CD14-positive monocyte (primary cell): ENCODE data around the gene THSD4. TPM values are rescaled to one million over a fixed set of nuclear protein-coding genes. Genes with fewer than 3 reads are reported as not detected.

ENCODE experiments used
- DNase-seq, 3 donors: peaks; one replicate each; pipeline ENCODE4 v3.0.0-alpha.2; 2011 to 2022
- H2AFZ ChIP-seq: 2 replicates; pipeline ENCODE4 v1.6.0; 2012; ENCODE audit warnings: mild to moderate bottlenecking, low read depth, low read length, inconsistent platforms; ENCODE audit not compliant: insufficient read depth, poor library complexity, severe bottlenecking
- H3K27ac ChIP-seq, 2 donors: 1 replicate in 1 of 2; 2 replicates in 1 of 2; pipeline ENCODE4 v1.5.1; 2012 to 2013; ENCODE audit warnings: low read length in 2 of 2, control low read depth in 1 of 2, inconsistent platforms in 1 of 2, low read depth in 1 of 2, mild to moderate bottlenecking in 1 of 2
- H3K27me3 ChIP-seq, 2 donors: one replicate each; pipeline versions ENCODE4 v1.6.0 to v1.6.1; 2011 to 2013; ENCODE audit warnings: low read length in 2 of 2; ENCODE audit not compliant: control insufficient read depth in 2 of 2, insufficient read depth in 2 of 2
- H3K36me3 ChIP-seq, 2 donors: replicated peaks in 1 of 2; 1 replicate in 1 of 2; 2 replicates in 1 of 2; pipeline versions ENCODE4 v1.5.1 to v1.6.1; 2012 to 2013; ENCODE audit warnings: low read length in 2 of 2, control low read depth in 1 of 2, inconsistent platforms in 1 of 2, mild to moderate bottlenecking in 1 of 2; ENCODE audit not compliant: insufficient read depth in 2 of 2, control insufficient read depth in 1 of 2
- H3K4me1 ChIP-seq, 2 donors: 1 replicate in 1 of 2; 2 replicates in 1 of 2; pipeline versions ENCODE4 v1.5.1 to v1.6.1; 2012 to 2013; ENCODE audit warnings: low read length in 2 of 2, control low read depth in 1 of 2, inconsistent platforms in 1 of 2, mild to moderate bottlenecking in 1 of 2, moderate library complexity in 1 of 2; ENCODE audit not compliant: insufficient read depth in 2 of 2, control insufficient read depth in 1 of 2
- H3K4me2 ChIP-seq: replicated peaks from 2 replicates; pipeline ENCODE3; 2012; ENCODE audit warnings: low read length, moderate library complexity, mild to moderate bottlenecking; ENCODE audit not compliant: poor library complexity, severe bottlenecking; ENCODE audit errors: extremely low read depth
- H3K4me3 ChIP-seq, 3 experiments: fragments of 200-600 bp in 1 of 3; sonication (generic) in 1 of 3; replicated peaks in 1 of 3; 1 replicate in 2 of 3; 2 replicates in 1 of 3; pipeline ENCODE4 v1.5.1; 2011 to 2013; ENCODE audit warnings: low read length in 3 of 3, mild to moderate bottlenecking in 3 of 3, control low read depth in 2 of 3, low read depth in 2 of 3, inconsistent platforms in 1 of 3, moderate library complexity in 1 of 3
- H3K79me2 ChIP-seq: 2 replicates; pipeline ENCODE4 v1.6.0; 2012; ENCODE audit warnings: mild to moderate bottlenecking, control low read depth, inconsistent platforms, low read length, moderate library complexity; ENCODE audit not compliant: insufficient read depth
- H3K9ac ChIP-seq: 2 replicates; pipeline ENCODE4 v1.6.0; 2017; ENCODE audit warnings: low read length, mild to moderate bottlenecking; ENCODE audit not compliant: insufficient read depth, poor library complexity, severe bottlenecking
- H3K9me3 ChIP-seq, 2 donors: replicated peaks in 1 of 2; 1 replicate in 1 of 2; 2 replicates in 1 of 2; pipeline versions ENCODE4 v1.5.1 to v1.6.1; 2012 to 2013; ENCODE audit warnings: low read length in 2 of 2, control low read depth in 1 of 2; ENCODE audit not compliant: control insufficient read depth in 1 of 2, insufficient read depth in 1 of 2
- H4K20me1 ChIP-seq: 2 replicates; pipeline ENCODE4 v1.6.0; 2012; ENCODE audit warnings: mild to moderate bottlenecking, low read length, control low read depth, moderate library complexity; ENCODE audit not compliant: insufficient read depth
- H3K27ac Mint-ChIP-seq, 7 donors: one replicate each; pipeline ENCODE4 v1.8.0; 2020; ENCODE audit warnings: mild to moderate bottlenecking in 7 of 7, mixed read lengths in 7 of 7, moderate library complexity in 6 of 7, inconsistent platforms in 2 of 7
- H3K27me3 Mint-ChIP-seq, 3 donors: one replicate each; pipeline ENCODE4 v1.8.0; 2021 to 2022; ENCODE audit warnings: low read depth in 3 of 3, mild to moderate bottlenecking in 3 of 3, mixed read lengths in 3 of 3, moderate library complexity in 3 of 3, inconsistent platforms in 1 of 3
- H3K36me3 Mint-ChIP-seq, 2 donors: one replicate each; pipeline ENCODE4 v1.8.0; 2020; ENCODE audit warnings: mixed read lengths in 2 of 2, inconsistent platforms in 1 of 2, mild to moderate bottlenecking in 1 of 2
- H3K4me1 Mint-ChIP-seq: one replicate; pipeline ENCODE4 v1.8.0; 2020; ENCODE audit warnings: mild to moderate bottlenecking, mixed read lengths
- H3K4me3 Mint-ChIP-seq, 2 donors: one replicate each; pipeline ENCODE4 v1.8.0; 2020; ENCODE audit warnings: mild to moderate bottlenecking in 2 of 2, mixed read lengths in 2 of 2, moderate library complexity in 1 of 2
- H3K9me3 Mint-ChIP-seq, 7 donors: one replicate each; pipeline ENCODE4 v1.8.0; 2020 to 2022; ENCODE audit warnings: mixed read lengths in 7 of 7, mild to moderate bottlenecking in 6 of 7, moderate library complexity in 6 of 7, inconsistent platforms in 2 of 7
- WGBS: methylation state at CpG from one replicate; pipeline ENCODE4 v1.1.5; 2013; ENCODE audit warnings: missing lambda C conversion rate; ENCODE audit not compliant: insufficient coverage; 5-methylcytosine and 5-hydroxymethylcytosine counted together
- intact Hi-C, 2 donors: fragments of 100-400 bp; cut with micrococcal nuclease; formaldehyde crosslinking; loops; one replicate each; pipeline versions ENCODE4 v1.15.0 to v1.15.1; 2023
- polyA plus RNA-seq, 3 donors: library from polyadenylated mRNA; depleted of rRNA in 1 of 3; unstranded in 2 of 3; stranded (reverse) in 1 of 3; fragments of 300-500 nt in 2 of 3; fragments of >200 nt in 1 of 3; fragmentation: Illumina TruSeq in 2 of 3; gene quantifications; 1 replicate in 2 of 3; 2 replicates in 1 of 3; pipeline ENCODE4 v1.2.3, GENCODE V29; 2012 to 2021
- TF ChIP-seq, protein P1 (sequence below): fragments of 200-600 bp; IDR thresholded peaks from one replicate; pipeline ENCODE4 v1.8.0; 2022; ENCODE audit warnings: antibody characterized with exemption, mild to moderate bottlenecking

The THSD4 gene
- polyA plus RNA-seq, 3 donors, result not detected

DNA sequence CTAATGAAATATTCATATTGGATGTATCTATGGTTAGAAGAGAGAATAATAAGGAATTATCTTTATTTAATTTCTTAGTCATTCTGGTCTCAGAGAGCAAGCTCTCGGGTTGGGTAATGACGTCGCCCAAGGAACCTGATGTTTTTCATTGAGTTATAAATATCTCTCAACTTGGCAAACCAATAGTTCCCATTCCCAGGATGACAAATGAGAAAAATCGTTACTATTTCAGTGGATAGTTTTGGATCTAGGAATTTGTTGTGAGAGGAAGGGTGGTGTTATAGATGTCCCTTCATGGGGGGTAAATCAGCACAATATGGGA, 532.2 kb downstream of the THSD4 start:
- intact Hi-C loops, result no loop called here
- no CpG with 5 or more reads among the region's 4 CpGs for WGBS
- no peak overlapping the region for H3K4me3 Mint-ChIP-seq
- Histone ChIP-seq H3K4me2 (no peak overlapping the region), H3K79me2 (no peaks in the 10 kb centered on the region), H3K27me3 (no peaks in the 10 kb centered on the region), H3K27ac (no peak overlapping the region), H3K9ac (no peak overlapping the region), H4K20me1 (no peaks in the 10 kb centered on the region), H2AFZ (no peak overlapping the region), H3K36me3 (no peaks in the 10 kb centered on the region), H3K4me1 (no peaks in the 10 kb centered on the region), H3K9me3 (peaks cover 0 to 3% of the 10 kb centered on the region in 2 donors), H3K4me3 (no peak overlapping the region)
- DNase-seq, result no peak
- H3K36me3 Mint-ChIP-seq, result no peaks in the 10 kb centered on the region
- H3K27me3 Mint-ChIP-seq, result peaks cover 4 to 8% (median 6%) of the 10 kb centered on the region in 3 donors
- H3K4me1 Mint-ChIP-seq, result no peaks in the 10 kb centered on the region
- H3K9me3 Mint-ChIP-seq, result peaks cover 0 to 13% (median 3%) of the 10 kb centered on the region in 7 donors
- H3K27ac Mint-ChIP-seq, result no peak overlapping the region
- TF ChIP-seq, protein P1, sequence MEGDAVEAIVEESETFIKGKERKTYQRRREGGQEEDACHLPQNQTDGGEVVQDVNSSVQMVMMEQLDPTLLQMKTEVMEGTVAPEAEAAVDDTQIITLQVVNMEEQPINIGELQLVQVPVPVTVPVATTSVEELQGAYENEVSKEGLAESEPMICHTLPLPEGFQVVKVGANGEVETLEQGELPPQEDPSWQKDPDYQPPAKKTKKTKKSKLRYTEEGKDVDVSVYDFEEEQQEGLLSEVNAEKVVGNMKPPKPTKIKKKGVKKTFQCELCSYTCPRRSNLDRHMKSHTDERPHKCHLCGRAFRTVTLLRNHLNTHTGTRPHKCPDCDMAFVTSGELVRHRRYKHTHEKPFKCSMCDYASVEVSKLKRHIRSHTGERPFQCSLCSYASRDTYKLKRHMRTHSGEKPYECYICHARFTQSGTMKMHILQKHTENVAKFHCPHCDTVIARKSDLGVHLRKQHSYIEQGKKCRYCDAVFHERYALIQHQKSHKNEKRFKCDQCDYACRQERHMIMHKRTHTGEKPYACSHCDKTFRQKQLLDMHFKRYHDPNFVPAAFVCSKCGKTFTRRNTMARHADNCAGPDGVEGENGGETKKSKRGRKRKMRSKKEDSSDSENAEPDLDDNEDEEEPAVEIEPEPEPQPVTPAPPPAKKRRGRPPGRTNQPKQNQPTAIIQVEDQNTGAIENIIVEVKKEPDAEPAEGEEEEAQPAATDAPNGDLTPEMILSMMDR, result no peak

DNA sequence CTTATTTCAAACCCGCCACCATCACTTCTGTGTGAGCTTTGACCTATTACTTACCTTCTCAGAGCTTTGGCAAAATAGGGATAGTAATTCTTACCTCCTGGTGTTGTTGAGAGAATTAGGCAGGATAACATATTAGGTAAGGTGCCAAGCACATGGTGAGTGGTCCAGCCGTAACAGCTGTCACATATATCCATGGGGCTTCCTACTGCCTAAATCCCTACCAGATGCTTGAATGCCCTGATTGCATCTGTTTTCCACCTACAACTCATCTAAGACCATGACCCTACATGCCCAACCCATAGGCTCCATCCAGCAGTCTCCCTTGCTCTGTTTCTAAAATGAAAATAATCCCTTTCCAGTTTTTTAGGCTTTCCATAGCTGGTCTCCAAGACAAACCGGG, 532.8 kb downstream of the THSD4 start:
- no peaks in the 10 kb centered on the region for H4K20me1 ChIP-seq
- no CpG with 5 or more reads among the region's 3 CpGs for WGBS
- H3K9me3 ChIP-seq, result peaks cover 0 to 3% of the 10 kb centered on the region in 2 donors
- H3K4me3 ChIP-seq, result no peak overlapping the region
- no peak overlapping the region for H3K27ac Mint-ChIP-seq
- H3K9ac ChIP-seq, result no peak overlapping the region
- TF ChIP-seq, protein P1, result no peak
- H3K36me3 Mint-ChIP-seq, result no peaks in the 10 kb centered on the region
- H3K36me3 ChIP-seq, result no peaks in the 10 kb centered on the region
- no peak overlapping the region for H3K4me2 ChIP-seq
- H3K27ac ChIP-seq, result no peak overlapping the region
- H3K4me1 Mint-ChIP-seq, result no peaks in the 10 kb centered on the region
- no peak overlapping the region for H3K4me3 Mint-ChIP-seq
- H3K9me3 Mint-ChIP-seq, result peaks cover 0 to 13% (median 3%) of the 10 kb centered on the region in 7 donors
- no peak overlapping the region for H2AFZ ChIP-seq
- no peaks in the 10 kb centered on the region for H3K79me2 ChIP-seq
- intact Hi-C loops, result no loop called here
- peaks cover 4 to 6% (median 6%) of the 10 kb centered on the region in 3 donors for H3K27me3 Mint-ChIP-seq
- no peak for DNase-seq
- no peaks in the 10 kb centered on the region for H3K27me3 ChIP-seq
- no peaks in the 10 kb centered on the region for H3K4me1 ChIP-seq
